ENCODE measurements around the gene C11orf21.

C11orf21 gene

GRCh38 chr11:2319791-2320472, 18.2 kb upstream of the C11orf21 start:
- H3K4me3 ChIP-seq (ENCODE audit: low read depth, low read length): no peak overlapping the region
- TF ChIP-seq CTCF (IDR thresholded peaks at IDR 0.05; ENCODE audit: low read depth, low read length): no peak

GRCh38 chr11:2318707-2319106, 17.0 kb upstream of the C11orf21 start:
- TF ChIP-seq CTCF (IDR thresholded peaks at IDR 0.05; ENCODE audit: low read depth, low read length): no peak
- no peak overlapping the region for H3K4me3 ChIP-seq (ENCODE audit: low read depth, low read length)

GRCh38 chr11:2318123-2318522, 16.4 kb upstream of the C11orf21 start:
- TF ChIP-seq CTCF (IDR thresholded peaks at IDR 0.05; ENCODE audit: low read depth, low read length): no peak
- no peak overlapping the region for H3K4me3 ChIP-seq (ENCODE audit: low read depth, low read length)

GRCh38 chr11:2317354-2318050, 15.8 kb upstream of the C11orf21 start:
- H3K4me3 ChIP-seq (ENCODE audit: low read depth, low read length): no peak overlapping the region
- no peak for TF ChIP-seq CTCF (IDR thresholded peaks at IDR 0.05; ENCODE audit: low read depth, low read length)

- TF ChIP-seq CTCF (IDR thresholded peaks at IDR 0.05; ENCODE audit: low read depth, low read length): no peak
- no peak overlapping the region for H3K4me3 ChIP-seq (ENCODE audit: low read depth, low read length)
These were observed 15.2 kb upstream of the C11orf21 start for GRCh38 chr11:2316963-2317244.

- TF ChIP-seq CTCF (IDR thresholded peaks at IDR 0.05; ENCODE audit: low read depth, low read length): no peak
These were observed 14.6 kb upstream of the C11orf21 start for GRCh38 chr11:2316169-2316962.

More at GRCh38 chr11:2316169-2316962, 14.6 kb upstream of the C11orf21 start:
- no peak overlapping the region for H3K4me3 ChIP-seq (ENCODE audit: low read depth, low read length)
